Mesenchymal stem cell (in vitro differentiated cells and primary cell): ENCODE results near the gene TBL1X.

Experiments used
- DNase-seq: peaks from one replicate; pipeline ENCODE4 v3.0.0-alpha.2; 2013
- H2AFZ ChIP-seq: one replicate; pipeline ENCODE4 v1.6.1; 2013; ENCODE audit warnings: low read depth, mild to moderate bottlenecking, control low read depth, inconsistent platforms, low read length, moderate library complexity
- H2AK5ac ChIP-seq: 2 replicates; pipeline ENCODE4 v1.6.1; 2013; ENCODE audit warnings: low read length, moderate library complexity, mild to moderate bottlenecking, inconsistent platforms; ENCODE audit not compliant: severe bottlenecking
- H2BK120ac ChIP-seq: one replicate; pipeline ENCODE4 v1.6.1; 2013; ENCODE audit warnings: low read depth, mild to moderate bottlenecking, inconsistent platforms, low read length, moderate library complexity
- H2BK12ac ChIP-seq, 2 experiments: one replicate each; pipeline ENCODE4 v1.6.1; 2013; ENCODE audit warnings: inconsistent platforms in 2 of 2, low read length in 2 of 2, mild to moderate bottlenecking in 2 of 2, moderate library complexity in 2 of 2, control low read depth in 1 of 2
- H2BK15ac ChIP-seq: one replicate; pipeline ENCODE4 v1.6.1; 2013; ENCODE audit warnings: mild to moderate bottlenecking, low read depth, inconsistent platforms; ENCODE audit not compliant: poor library complexity, severe bottlenecking
- H2BK5ac ChIP-seq: 2 replicates; pipeline ENCODE4 v1.6.1; 2013; ENCODE audit warnings: low read depth, mild to moderate bottlenecking, low read length, control low read depth, inconsistent platforms; ENCODE audit not compliant: poor library complexity, severe bottlenecking
- H3K14ac ChIP-seq, 2 experiments: one replicate each; pipeline ENCODE4 v1.6.1; 2013; ENCODE audit warnings: inconsistent platforms in 2 of 2, low read length in 2 of 2, control low read depth in 1 of 2, mild to moderate bottlenecking in 1 of 2, moderate library complexity in 1 of 2
- H3K18ac ChIP-seq, 2 experiments: one replicate each; pipeline ENCODE4 v1.6.1; 2013; ENCODE audit warnings: inconsistent platforms in 2 of 2, low read length in 2 of 2, control low read depth in 1 of 2, low read depth in 1 of 2, mild to moderate bottlenecking in 1 of 2
- H3K23ac ChIP-seq, 2 experiments: one replicate each; pipeline ENCODE4 v1.6.1; 2013; ENCODE audit warnings: inconsistent platforms in 2 of 2, low read length in 2 of 2, mild to moderate bottlenecking in 2 of 2, moderate library complexity in 2 of 2, control low read depth in 1 of 2
- H3K27ac ChIP-seq: 2 replicates; pipeline ENCODE4 v1.5.1; 2013; ENCODE audit warnings: mild to moderate bottlenecking, moderate library complexity, low read length, control low read depth, inconsistent platforms; ENCODE audit not compliant: poor library complexity, severe bottlenecking
- H3K27me3 ChIP-seq, 2 experiments: 2 replicates each; pipeline versions ENCODE4 v1.6.1 to v1.7.0; 2013; ENCODE audit warnings: low read length in 2 of 2, mild to moderate bottlenecking in 2 of 2, moderate library complexity in 2 of 2, control low read depth in 1 of 2, inconsistent platforms in 1 of 2; ENCODE audit not compliant: control insufficient read depth in 1 of 2, insufficient read depth in 1 of 2
- H3K36me3 ChIP-seq, 2 experiments: 2 replicates each; pipeline versions ENCODE4 v1.6.1 to v1.7.0; 2013; ENCODE audit warnings: low read length in 2 of 2, control low read depth in 1 of 2, inconsistent platforms in 1 of 2, low read depth in 1 of 2, mild to moderate bottlenecking in 1 of 2; ENCODE audit not compliant: insufficient read depth in 2 of 2, control insufficient read depth in 1 of 2
- H3K4ac ChIP-seq, 2 experiments: one replicate each; pipeline ENCODE4 v1.6.1; 2013; ENCODE audit warnings: inconsistent platforms in 2 of 2, low read length in 2 of 2, mild to moderate bottlenecking in 2 of 2, moderate library complexity in 2 of 2, control low read depth in 1 of 2, low read depth in 1 of 2
- H3K4me1 ChIP-seq: 2 replicates; pipeline ENCODE4 v1.6.1; 2013; ENCODE audit warnings: low read depth, low read length, control low read depth; ENCODE audit not compliant: control insufficient read depth, insufficient read depth
- H3K4me2 ChIP-seq: 2 replicates; pipeline ENCODE4 v1.6.1; 2013; ENCODE audit warnings: low read length, mild to moderate bottlenecking, inconsistent platforms; ENCODE audit not compliant: poor library complexity, severe bottlenecking
- H3K4me3 ChIP-seq, 2 experiments: 2 replicates each; pipeline versions ENCODE4 v1.5.1 to v1.7.0; 2013; ENCODE audit warnings: low read length in 2 of 2, mild to moderate bottlenecking in 2 of 2, control low read depth in 1 of 2, low read depth in 1 of 2; ENCODE audit not compliant: insufficient read depth in 1 of 2
- H3K79me1 ChIP-seq: replicated peaks from 2 replicates; pipeline ENCODE4 v1.6.1; 2013; ENCODE audit warnings: mild to moderate bottlenecking, control low read depth, low read length, inconsistent platforms; ENCODE audit not compliant: poor library complexity, severe bottlenecking
- H3K9ac ChIP-seq: 2 replicates; pipeline ENCODE4 v1.7.0; 2013; ENCODE audit warnings: mild to moderate bottlenecking, low read length, moderate library complexity
- H3K9me3 ChIP-seq: 2 replicates; pipeline ENCODE4 v1.7.0; 2013; ENCODE audit warnings: mild to moderate bottlenecking, low read length; ENCODE audit not compliant: control insufficient read depth
- H4K8ac ChIP-seq: one replicate; pipeline ENCODE4 v1.6.1; 2013; ENCODE audit warnings: inconsistent platforms, mild to moderate bottlenecking, low read length, moderate library complexity
- H4K91ac ChIP-seq: one replicate; pipeline ENCODE4 v1.6.1; 2013; ENCODE audit warnings: mild to moderate bottlenecking, low read length, inconsistent platforms
- WGBS: methylation state at CpG from one replicate; pipeline ENCODE4 v1.1.7; 2013; ENCODE audit warnings: mixed read lengths; 5-methylcytosine and 5-hydroxymethylcytosine counted together

The TBL1X gene

GRCh38 chrX:9500584-9500983 is 35.7 kb downstream of the TBL1X start:
- H3K4me3 ChIP-seq, result no peak overlapping the region
- H3K18ac ChIP-seq, result no peak overlapping the region
- no peak overlapping the region for H2AFZ ChIP-seq
- peaks cover 8% of the 10 kb centered on the region for H3K79me1 ChIP-seq
- H3K27ac ChIP-seq, result no peak overlapping the region
- no peak overlapping the region for H2AK5ac ChIP-seq
- H2BK120ac ChIP-seq, result no peak overlapping the region
- no peak overlapping the region for H2BK5ac ChIP-seq
- H3K36me3 ChIP-seq, result peaks cover 15 to 17% of the 10 kb centered on the region in 2 experiments
- H3K4me2 ChIP-seq, result no peak overlapping the region
- no peaks in the 10 kb centered on the region for H3K9me3 ChIP-seq
- H3K4ac ChIP-seq, result no peak overlapping the region
- no peak overlapping the region for H2BK15ac ChIP-seq
- WGBS, result 98% methylated on average over 5 of the region's 6 CpGs
- no peak overlapping the region for H3K23ac ChIP-seq
- no peaks in the 10 kb centered on the region for H3K27me3 ChIP-seq
- DNase-seq, result no peak
- H4K8ac ChIP-seq, result no peak overlapping the region
- H3K9ac ChIP-seq, result no peak overlapping the region
- no peak overlapping the region for H3K14ac ChIP-seq
- peaks cover 6% of the 10 kb centered on the region for H3K4me1 ChIP-seq
- H2BK12ac ChIP-seq, result no peak overlapping the region
- no peak overlapping the region for H4K91ac ChIP-seq

- WGBS, result 92% methylated on average over 2 of the region's 2 CpGs
- H3K4me2 ChIP-seq, result no peak overlapping the region
These were observed 36.5 kb downstream of the TBL1X start for GRCh38 chrX:9501362-9501761.

DNA sequence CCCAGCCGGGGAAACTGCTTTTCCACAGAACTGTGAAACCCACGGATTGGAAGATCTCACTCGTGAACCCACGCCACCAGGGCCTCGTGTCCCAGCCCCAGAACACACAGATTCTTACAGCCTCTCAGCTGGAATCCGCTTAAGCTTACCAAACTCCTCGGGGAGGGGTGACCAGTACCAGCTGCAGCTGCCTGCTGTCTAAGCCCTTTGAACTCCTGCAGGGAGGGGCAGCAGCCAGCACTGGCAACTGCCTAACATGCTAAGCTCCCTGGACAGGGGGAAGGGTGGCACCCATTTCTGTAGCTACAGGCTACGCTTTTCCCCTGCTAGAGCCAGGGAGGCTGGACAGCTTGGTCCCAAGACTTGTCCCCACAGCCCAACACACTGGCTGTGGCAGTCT is 38.4 kb downstream of the TBL1X start:
- DNase-seq, result no peak
- Histone ChIP-seq H4K8ac (no peak overlapping the region), H3K4ac (no peak overlapping the region), H2BK120ac (no peak overlapping the region), H3K18ac (no peak overlapping the region), H2BK5ac (no peak overlapping the region), H2AK5ac (no peak overlapping the region), H3K14ac (no peak overlapping the region), H3K9ac (no peak overlapping the region), H3K27ac (no peak overlapping the region), H3K4me2 (no peak overlapping the region), H3K23ac (no peak overlapping the region), H3K36me3 (peaks cover 15 to 16% of the 10 kb centered on the region in 2 experiments), H4K91ac (no peak overlapping the region), H3K4me3 (no peak overlapping the region), H3K9me3 (no peaks in the 10 kb centered on the region), H3K79me1 (peaks cover 6% of the 10 kb centered on the region), H3K27me3 (no peaks in the 10 kb centered on the region), H2BK15ac (no peak overlapping the region), H3K4me1 (peaks cover 6% of the 10 kb centered on the region), H2BK12ac (no peak overlapping the region), H2AFZ (no peak overlapping the region)
- WGBS, result 75% methylated on average over 5 of the region's 8 CpGs

More at GRCh38 chrX:9501362-9501761, 36.5 kb downstream of the TBL1X start:
- no peak overlapping the region for H3K4me3 ChIP-seq
- H3K23ac ChIP-seq, result no peak overlapping the region
- H3K9me3 ChIP-seq, result no peaks in the 10 kb centered on the region
- no peak overlapping the region for H3K14ac ChIP-seq
- H4K8ac ChIP-seq, result no peak overlapping the region
- H2BK120ac ChIP-seq, result no peak overlapping the region
- H2AFZ ChIP-seq, result no peak overlapping the region
- H3K4me1 ChIP-seq, result peaks cover 6% of the 10 kb centered on the region
- H2BK5ac ChIP-seq, result no peak overlapping the region
- DNase-seq, result no peak
- no peaks in the 10 kb centered on the region for H3K27me3 ChIP-seq
- H3K9ac ChIP-seq, result no peak overlapping the region
- H2BK15ac ChIP-seq, result no peak overlapping the region
- H2AK5ac ChIP-seq, result no peak overlapping the region
- peaks cover 6% of the 10 kb centered on the region for H3K79me1 ChIP-seq
- no peak overlapping the region for H3K4ac ChIP-seq
- no peak overlapping the region for H3K18ac ChIP-seq
- no peak overlapping the region for H4K91ac ChIP-seq
- H3K36me3 ChIP-seq, result peaks cover 15 to 16% of the 10 kb centered on the region in 2 experiments
- no peak overlapping the region for H3K27ac ChIP-seq
- H2BK12ac ChIP-seq, result no peak overlapping the region

GRCh38 chrX:9510366-9510765 is 45.5 kb downstream of the TBL1X start:
- Histone ChIP-seq H3K18ac (no peak overlapping the region), H3K4me3 (no peak overlapping the region), H3K27ac (no peak overlapping the region), H2AFZ (no peak overlapping the region), H4K91ac (no peak overlapping the region), H3K4me2 (no peak overlapping the region), H2BK12ac (no peak overlapping the region), H2BK15ac (no peak overlapping the region), H3K9ac (no peak overlapping the region), H2AK5ac (no peak overlapping the region), H3K79me1 (peaks cover 7% of the 10 kb centered on the region), H3K36me3 (peaks cover 0 to 9% of the 10 kb centered on the region in 2 experiments), H3K4ac (no peak overlapping the region), H3K23ac (no peak overlapping the region), H3K14ac (no peak overlapping the region), H3K9me3 (no peaks in the 10 kb centered on the region), H3K4me1 (no peaks in the 10 kb centered on the region), H4K8ac (no peak overlapping the region), H2BK120ac (no peak overlapping the region), H2BK5ac (no peak overlapping the region), H3K27me3 (no peaks in the 10 kb centered on the region)
- 100% methylated on average over 2 of the region's 2 CpGs for WGBS
- no peak for DNase-seq
